Stimulated activated CD4-positive, alpha-beta T cell treated with anti-CD3 and anti-CD28 coated beads, TNF-alpha, amount 100 ng/mL, for 1 hour (primary cell): Measurements from ENCODE around the gene MYADM.

ENCODE experiments used
- DNase-seq, 3 donors: peaks; one replicate each; pipeline ENCODE4 v3.0.0-alpha.2; 2020; ENCODE audit warnings: low read depth in 3 of 3, low spot score in 1 of 3

Gene MYADM

DNA sequence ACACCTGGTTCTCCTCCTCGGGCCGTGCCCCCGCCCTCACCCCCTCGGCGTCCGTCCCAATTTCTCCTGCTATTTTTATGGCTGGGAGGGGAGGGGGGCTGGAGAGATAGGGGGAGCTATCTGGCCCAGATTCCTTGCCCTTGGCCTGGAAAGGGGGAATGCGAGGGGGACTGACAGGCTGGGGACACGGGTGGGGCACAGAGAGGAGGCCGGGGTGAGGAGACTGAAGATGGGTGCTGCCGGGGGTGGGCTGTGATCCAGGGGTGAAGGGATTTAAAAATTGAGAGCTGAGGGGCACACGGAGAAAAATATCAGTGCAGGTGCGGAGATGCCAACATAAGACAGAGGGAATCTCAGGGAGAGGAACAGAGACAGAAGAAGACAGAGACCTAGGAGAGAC lies 16.6 kb downstream of the MYADM start:
- DNase-seq, result no peak

DNA sequence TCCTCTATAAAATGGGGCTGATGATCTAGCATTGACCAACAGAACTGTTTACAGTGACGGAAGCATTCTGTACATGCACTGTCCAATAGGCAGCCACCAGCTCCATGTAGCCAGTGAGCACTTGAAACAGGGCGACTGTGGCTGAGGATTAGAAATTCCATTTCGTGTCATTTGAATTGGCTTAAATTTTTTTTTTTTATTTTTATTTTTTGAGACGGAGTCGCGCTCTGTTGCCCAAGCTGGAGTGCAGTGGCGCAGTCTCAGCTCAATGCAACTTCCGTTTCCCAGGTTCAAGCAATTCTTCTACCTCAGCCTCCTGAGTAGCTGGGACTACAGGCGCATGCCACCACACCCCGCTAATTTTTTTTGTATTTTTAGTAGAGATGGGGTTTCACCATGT lies 17.4 kb downstream of the MYADM start:
- no peak for DNase-seq

DNA sequence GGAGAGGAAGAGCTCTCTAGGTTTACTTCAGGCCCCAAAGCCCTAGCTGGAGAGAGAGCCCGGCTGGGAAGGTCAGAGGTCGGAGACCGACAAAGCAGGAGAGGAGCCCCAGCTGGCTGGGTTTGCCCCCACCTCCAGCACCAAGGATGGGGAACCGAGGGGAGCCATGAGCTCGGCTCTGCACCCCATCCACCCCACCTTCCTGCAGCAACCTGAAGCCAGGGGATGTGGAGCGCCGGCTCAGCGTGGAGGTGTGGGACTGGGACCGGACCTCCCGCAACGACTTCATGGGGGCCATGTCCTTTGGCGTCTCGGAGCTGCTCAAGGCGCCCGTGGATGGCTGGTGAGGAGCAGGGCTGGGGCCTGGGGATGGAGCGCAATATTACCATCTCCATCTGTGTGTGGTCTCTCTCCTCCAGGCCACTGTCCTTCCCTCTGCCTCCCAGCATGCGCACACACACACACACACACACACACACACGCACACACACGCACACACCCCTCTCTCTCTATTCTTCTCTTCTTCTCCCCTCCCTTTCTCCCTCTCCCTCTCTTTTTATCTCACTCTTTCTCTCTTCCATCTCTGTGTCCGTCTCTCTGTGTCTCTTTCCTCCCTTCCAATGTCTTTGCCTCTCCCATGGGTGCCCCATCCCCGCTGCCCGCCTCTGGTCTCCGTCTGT lies 24.8 kb downstream of the MYADM start:
- no peak for DNase-seq

DNA sequence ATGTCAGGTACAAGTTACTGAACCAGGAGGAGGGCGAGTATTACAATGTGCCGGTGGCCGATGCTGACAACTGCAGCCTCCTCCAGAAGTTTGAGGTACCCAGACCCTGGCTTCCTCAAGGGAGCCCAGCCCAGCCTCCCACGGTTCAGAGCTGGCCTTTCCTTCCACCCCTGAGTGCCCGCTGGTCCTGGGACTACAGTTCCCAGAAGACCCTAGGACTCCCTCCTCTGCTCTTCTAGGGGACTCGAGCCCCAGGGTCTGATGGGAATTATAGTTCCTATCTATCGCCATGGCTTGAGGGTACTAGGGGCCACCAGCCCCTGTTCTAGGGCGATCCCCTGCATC lies 25.3 kb downstream of the MYADM start:
- DNase-seq, result no peak

DNA sequence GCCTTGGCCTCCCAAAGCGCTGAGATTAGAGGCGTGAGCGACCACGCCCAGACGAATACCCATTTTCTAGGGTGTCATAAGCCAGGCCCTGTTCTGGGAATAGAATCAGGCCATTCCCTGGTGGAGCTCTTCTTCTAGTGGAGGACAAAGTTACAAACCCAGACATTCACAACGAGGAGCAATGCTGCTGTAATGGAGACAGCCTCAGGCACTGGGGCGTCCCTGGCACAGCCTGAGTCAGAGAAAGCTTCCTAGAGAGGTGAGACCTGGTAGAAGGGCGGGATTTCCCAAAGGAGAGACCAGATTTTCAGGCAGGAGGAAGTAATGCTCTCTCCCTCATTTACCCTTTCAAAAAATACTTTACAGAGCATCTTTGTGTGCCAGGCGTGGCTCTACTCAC lies 27.0 kb downstream of the MYADM start:
- DNase-seq, result no peak

DNA sequence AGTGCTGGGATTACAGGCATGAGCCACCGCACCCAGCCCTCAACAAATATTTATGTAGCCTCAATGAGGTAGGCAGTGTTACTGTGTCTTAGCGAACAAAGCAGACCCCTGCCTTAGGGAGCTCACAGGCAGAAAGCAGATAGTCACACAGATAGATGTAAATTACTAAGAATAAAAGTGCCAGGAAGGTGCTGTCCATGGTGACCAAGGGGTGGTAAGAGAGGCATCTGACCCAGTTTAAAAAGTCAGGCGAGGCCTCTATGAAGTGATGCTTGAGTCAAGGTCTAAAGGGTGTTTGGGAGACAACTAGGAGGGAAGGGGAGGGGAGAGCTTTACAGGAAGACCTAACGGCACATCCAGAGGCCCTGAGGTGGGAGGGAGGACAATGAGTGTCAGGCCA lies 29.0 kb downstream of the MYADM start:
- no peak for DNase-seq

DNA sequence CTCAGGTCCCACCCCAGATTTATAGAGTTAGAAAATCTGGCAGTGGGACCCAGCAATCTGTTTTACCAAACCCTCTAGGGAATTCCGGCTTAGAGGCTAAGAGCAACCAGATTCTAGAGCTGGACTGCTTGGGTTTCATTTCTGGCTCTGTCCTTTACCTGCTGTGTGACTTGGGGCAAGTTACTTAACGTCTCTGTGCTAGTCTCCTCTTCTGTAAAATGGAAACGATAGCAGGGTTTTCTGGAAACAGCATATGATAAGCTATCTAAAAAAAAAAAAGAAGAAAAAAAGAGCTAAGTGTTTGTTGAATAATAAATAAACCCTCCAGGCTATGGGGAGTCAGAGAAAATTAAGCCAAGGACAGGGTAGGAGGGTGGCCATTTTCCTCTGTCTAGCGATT lies 29.8 kb downstream of the MYADM start:
- DNase-seq, result no peak

DNA sequence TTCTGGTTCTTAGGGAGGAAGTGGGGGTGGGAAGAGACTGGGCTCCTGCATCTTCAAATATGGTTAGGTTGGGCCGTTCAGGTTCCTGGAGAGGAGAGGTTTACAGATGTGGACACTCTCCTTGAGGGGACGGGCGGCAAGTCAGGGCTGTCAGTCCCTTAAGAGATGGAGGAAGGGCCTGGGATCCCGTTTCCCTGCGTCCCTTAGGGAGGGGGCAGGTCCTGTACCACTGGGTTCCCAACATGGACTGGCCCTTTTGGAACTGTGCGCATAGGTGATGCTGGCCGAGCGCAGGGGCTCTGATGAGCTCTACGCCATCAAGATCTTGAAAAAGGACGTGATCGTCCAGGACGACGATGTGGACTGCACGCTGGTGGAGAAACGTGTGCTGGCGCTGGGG lies 30.5 kb downstream of the MYADM start:
- DNase-seq, result no peak

DNA sequence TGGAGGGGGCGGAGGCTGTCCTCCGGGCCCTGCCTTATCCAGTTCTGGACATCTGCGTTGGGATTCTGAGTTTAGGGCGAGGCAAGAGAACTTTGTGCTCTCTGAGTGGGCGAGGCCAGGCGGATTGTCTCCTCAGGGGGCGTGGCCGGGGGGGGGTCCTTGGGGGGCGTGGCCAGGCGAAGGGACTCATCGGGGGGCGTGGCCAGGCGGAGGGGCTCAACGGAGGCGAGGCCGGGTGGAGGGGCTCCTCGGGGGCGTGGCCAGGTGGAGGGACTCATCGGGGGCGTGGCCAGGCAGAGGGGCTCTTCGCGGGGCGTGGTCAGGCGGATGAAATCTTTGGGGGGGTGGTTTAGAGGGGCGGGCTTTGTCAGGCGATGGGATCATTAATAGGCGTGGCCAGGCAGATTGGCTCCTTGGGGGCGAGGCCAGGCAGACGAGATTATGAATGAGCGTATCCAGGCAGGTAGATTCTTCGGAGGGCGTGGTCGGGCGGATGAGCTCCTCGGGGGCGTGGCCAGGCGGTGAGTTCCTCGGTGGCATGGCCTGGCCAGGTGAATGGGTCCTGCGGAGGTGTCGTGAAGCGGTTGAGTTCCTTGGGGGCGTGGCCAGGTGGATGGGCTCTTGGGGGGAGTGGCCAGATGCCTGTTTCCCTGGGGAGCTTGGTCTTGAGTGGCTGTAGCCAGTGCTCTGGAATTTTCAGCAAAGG lies 31.1 kb downstream of the MYADM start:
- no peak for DNase-seq

DNA sequence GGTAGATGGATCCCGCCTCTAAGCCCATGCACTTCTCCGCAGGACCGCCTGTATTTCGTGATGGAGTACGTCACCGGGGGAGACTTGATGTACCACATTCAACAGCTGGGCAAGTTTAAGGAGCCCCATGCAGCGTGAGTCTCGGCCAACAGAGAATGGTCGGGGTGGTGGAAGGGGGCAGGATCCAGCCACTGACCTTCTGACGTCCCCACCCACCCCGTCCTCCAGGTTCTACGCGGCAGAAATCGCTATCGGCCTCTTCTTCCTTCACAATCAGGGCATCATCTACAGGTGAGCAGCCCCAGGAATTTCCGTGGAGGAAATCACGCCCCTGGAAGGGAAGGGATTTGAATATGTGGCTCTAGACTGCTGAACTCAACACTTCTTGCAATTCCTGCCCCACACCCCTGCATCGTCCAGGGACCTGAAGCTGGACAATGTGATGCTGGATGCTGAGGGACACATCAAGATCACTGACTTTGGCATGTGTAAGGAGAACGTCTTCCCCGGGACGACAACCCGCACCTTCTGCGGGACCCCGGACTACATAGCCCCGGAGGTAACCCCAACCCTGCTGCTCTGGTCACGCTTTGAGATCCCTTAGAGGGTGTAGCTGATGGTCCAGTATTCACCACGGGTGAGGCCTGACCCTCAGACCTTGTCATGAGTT lies 32.6 kb downstream of the MYADM start:
- DNase-seq, result no peak

DNA sequence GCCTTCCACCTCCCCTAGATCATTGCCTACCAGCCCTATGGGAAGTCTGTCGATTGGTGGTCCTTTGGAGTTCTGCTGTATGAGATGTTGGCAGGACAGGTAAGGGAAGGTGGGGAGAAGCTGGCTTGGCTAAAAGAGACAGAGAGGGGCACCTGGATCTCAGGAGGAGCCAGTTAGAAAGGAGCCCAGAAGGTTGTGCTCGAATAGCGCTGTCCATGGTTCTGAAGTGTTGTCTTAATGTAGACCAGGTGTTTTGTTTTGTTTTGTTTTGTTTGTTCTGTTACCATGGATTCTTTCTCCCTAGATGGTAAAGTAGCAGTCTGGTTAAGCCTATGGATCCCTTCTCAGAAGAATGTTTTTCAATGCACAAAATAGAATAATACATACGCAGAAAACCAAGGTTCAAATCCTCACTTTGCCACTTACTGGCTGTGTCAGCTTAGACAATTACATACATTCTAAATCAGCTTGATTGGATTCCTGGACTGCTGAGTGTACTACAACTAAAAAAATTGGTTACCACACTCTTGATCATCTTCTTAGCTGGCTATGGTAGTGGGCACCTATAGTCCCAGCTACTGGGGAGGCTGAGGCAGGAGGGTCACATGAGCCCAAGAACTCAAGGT lies 35.5 kb downstream of the MYADM start:
- DNase-seq, result no peak

DNA sequence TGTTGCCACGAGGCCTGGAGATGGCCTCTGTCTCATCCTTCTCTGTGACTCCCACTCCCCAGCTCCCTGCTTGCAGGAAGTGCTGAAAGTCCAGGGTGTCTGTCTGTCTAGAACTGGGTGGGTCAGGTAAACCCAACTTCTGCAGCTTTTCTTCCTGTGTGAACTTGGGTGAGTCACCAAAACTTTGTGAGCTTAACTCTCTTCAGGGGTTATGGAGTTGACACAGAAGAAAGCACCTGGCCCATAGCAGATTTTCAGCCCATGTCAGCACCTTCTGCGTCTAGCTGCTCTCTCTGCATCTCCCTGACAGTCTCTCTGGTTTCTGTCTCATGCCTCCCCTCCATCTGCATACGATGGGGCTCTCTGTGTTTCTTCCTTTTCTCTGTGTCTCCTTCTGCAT lies 37.2 kb downstream of the MYADM start:
- no peak for DNase-seq

DNA sequence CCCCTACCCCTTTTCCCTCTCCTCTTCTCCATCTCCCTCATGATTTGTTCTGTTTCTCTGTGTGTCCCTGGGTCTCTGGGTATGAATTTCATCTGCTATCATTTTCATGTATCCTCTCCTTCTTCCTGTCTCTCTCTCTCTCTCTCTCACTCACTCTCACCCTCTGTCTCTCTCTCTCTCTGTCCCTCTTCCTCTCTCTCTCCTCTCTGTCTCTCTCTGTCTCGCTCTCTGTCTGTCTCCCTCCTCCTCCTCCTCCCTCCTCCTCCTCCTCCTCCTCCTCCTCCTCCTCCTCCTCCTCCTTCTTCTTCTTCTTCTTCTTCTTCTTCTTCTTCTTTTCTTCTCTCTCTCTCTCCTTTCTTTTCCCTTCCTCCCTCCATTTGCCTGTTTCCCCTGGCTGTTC lies 38.1 kb downstream of the MYADM start:
- DNase-seq, result no peak

DNA sequence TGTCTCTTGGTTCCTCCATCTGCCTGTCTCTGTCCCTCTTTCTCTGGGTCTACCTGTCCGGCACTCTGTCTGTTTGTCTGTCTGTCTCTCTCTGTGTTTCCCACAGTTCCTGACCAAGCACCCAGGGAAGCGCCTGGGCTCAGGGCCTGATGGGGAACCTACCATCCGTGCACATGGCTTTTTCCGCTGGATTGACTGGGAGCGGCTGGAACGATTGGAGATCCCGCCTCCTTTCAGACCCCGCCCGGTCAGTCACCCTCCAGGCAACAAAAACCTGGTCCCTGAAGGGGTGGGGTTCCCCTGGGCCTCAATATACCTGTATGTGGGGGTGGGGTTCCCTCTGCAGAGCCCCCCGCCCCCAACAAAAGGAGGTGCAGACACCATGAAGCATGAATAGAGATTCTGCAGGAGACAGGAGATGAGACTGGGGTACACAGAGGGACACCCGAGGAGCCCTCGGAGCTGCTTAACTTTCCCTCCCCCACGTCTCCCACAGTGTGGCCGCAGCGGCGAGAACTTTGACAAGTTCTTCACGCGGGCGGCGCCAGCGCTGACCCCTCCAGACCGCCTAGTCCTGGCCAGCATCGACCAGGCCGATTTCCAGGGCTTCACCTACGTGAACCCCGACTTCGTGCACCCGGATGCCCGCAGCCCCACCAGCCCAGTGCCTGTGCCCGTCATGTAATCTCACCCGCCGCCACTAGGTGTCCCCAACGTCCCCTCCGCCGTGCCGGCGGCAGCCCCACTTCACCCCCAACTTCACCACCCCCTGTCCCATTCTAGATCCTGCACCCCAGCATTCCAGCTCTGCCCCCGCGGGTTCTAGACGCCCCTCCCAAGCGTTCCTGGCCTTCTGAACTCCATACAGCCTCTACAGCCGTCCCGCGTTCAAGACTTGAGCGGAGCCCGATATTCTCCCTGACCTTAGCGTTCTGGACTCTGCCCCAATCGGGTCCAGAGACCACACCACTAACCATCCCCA lies 38.8 kb downstream of the MYADM start:
- peak in 2 of 3 donors; percentile 35 to 71 for DNase-seq

DNA sequence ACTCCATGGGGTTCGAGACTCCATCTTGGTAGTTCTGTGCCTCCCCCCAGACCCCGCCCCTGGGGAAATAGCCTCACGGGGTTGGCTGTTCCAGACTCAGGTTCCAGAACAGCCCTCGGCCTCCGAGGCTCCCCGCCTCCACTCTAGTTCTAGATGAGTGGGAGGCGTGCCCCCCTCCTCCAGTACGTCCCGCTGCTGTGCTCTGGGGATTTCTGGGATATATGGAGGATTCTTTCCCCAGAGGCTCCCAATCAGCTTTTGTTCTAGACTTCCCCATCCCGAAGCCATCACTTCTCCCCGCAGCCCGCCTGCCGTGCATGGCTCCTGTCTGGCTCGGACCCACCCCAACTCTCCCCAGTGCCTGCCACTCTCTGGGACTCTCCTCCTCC lies 39.5 kb downstream of the MYADM start:
- no peak for DNase-seq

DNA sequence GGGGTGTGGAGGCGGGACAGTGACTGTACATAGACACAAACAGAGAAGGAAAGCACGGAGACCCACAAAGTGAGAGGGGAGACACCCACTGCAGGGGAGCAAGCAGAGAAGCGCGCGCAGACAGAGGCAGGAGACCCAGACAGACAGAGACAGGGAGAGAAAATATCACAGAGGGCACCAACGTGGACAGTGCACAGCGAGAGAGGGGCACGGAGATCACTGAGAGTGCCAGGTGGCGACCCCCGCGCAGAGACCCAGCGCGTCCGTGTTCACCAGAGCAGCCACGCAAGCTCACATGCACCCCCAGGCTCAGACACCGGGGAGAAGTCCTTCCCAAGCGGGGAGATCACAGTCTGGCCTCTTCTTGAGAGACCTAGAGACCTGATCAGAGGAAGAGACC lies 40.0 kb downstream of the MYADM start:
- no peak for DNase-seq

DNA sequence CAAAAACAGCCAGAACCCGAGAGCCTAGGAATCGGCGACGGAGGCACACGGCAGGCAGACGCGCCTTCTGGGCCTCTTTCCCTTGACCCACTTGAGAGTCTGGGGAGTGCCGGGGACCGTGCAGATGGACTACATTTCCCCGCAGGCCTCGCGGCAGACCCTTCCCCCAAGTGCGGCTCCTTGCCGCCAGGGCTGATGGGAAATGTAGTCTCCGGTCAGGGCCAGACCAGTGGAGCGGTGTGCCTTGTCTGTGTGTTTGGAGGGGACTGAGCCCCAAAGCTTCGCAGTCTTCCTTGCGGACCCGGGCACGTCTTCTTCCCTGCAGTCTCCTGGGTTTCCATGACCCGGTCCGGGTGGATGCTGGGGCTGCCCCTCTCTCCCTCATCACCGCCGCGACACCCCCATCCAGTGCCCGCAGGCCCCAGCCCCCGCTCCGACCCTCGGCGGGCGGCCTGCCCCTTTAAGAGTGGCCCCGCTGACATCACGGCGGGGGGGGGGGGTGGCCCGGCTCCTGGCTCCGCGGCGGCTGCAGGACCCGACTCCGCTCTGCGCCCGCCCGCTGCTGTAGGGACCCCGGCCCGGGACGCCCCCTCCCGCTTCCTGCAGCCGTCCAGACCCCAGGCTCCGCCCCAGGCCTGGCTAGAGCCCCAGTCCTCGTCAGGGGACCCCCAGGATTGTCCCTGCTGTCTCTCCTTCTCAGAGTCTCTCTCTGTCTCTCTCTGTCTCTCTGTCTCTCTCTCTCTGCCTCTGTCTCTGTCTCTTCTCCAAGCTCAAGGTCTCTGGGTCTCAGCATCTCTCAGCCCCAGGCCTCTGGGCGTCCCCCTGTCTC lies 40.6 kb downstream of the MYADM start:
- DNase-seq, result peak in 1 of 3 donors; percentile 27

DNA sequence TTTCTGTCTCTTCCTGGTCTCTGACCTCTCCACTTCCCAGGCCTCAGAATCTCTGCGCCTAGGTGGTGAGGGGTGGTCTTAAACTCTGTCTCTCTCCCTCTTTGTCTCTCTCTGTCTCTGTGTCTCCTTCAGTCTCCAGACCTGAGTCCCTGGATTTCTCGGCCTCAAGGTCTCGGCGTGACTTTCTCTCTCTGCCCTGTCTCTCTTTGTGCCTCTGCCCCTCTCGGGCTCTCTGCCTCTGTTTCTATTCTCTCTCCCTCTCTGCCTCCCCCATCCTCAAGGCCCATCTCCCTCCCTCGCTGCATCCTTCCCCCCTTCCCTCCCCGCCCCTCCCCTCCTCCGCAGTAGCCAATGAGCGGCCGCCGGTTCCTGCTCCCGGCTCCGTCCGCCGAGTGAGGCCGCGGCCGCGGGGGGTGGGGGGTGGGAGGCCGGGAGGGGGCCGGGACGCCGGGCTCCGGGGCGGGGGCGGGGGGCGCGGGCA lies 41.3 kb downstream of the MYADM start, which contains the start of gene CACNG7:
Gene CACNG7 (plus strand): TSS at position 344 of the 481 bp plus-strand sequence. CDS start 3,554 bp downstream, outside the sequence.
- DNase-seq, result no peak

DNA sequence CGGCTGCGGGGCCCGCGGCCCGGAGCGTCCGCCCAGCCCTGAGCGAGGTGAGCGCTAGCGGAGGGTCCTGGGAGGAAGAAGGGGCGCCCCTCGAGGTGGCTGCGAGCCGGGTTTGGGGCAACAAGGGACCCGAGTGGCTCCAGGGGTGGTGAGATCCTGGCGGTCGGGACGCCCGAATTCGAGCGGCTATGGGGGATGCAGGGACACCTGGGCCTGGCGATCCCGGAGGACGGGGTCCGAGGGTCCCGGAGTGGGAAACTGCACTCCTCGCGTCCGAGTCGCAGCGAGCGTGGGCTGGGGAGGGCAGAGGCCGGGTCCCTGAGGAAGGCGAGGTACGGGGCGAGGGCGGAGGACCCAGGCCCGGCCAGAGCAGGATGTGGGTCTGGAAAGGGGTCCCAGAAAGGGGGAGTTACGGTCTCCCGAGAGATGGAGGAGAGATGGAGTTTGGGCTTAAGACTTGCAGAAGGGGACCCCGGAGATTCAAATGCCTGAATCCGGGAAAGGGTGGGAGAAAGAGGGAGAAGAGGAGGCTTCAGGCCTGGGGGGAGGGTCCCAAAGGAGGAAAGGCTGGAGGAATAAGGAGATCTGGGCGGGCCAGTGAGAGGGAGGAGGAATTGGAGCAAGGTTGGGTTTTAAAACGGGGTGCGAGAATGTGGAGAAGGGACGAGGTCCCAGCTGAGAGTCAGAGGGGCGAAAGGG lies 41.9 kb downstream of the MYADM start:
- DNase-seq, result no peak
